DND-41 (cell line): ENCODE measurements around the gene TAGLN2.

Source experiments
- ATAC-seq: fragments of 200-7000 bp; cut with Tn5 transposase; 3 replicates; pipeline ENCODE4 v1.9.1; 2021; ENCODE audit warnings: low read depth; ENCODE audit not compliant: insufficient read depth
- DNase-seq: peaks from one replicate; pipeline ENCODE4 v3.0.0-alpha.2; 2020
- H2AFZ ChIP-seq: 2 replicates; pipeline ENCODE4 v1.6.0; 2012; ENCODE audit warnings: low read depth, low read length
- H3K27ac ChIP-seq: 2 replicates; pipeline ENCODE4 v1.5.1; 2012; ENCODE audit warnings: low read length, inconsistent platforms
- H3K27me3 ChIP-seq: fragments of 200-600 bp; sonication (generic); 2 replicates; pipeline ENCODE4 v1.6.0; 2012; ENCODE audit warnings: low read length, mild to moderate bottlenecking, inconsistent platforms; ENCODE audit not compliant: insufficient read depth, poor library complexity
- H3K36me3 ChIP-seq: 2 replicates; pipeline ENCODE4 v1.5.1; 2012; ENCODE audit warnings: low read length, inconsistent platforms; ENCODE audit not compliant: insufficient read depth
- H3K4me1 ChIP-seq: 2 replicates; pipeline ENCODE4 v1.5.1; 2012; ENCODE audit warnings: mild to moderate bottlenecking, low read length; ENCODE audit not compliant: insufficient read depth
- H3K4me2 ChIP-seq: 2 replicates; pipeline ENCODE4 v1.6.0; 2012; ENCODE audit warnings: mild to moderate bottlenecking, moderate library complexity, low read length, inconsistent platforms; ENCODE audit not compliant: insufficient read depth
- H3K4me3 ChIP-seq, 2 experiments: fragments of 200-600 bp in 1 of 2; shearing (Covaris generic) in 1 of 2; 2 replicates each; pipeline ENCODE4 v1.5.1; 2012 to 2016; ENCODE audit warnings: inconsistent platforms in 2 of 2, low read length in 2 of 2, mild to moderate bottlenecking in 2 of 2, low read depth in 1 of 2, moderate library complexity in 1 of 2
- H3K79me2 ChIP-seq: 2 replicates; pipeline ENCODE4 v1.6.0; 2012; ENCODE audit warnings: low read length, inconsistent platforms; ENCODE audit not compliant: insufficient read depth
- H3K9ac ChIP-seq: 2 replicates; pipeline ENCODE4 v1.6.0; 2012; ENCODE audit warnings: low read depth, mild to moderate bottlenecking, inconsistent platforms, low read length, moderate library complexity
- H3K9me3 ChIP-seq: 2 replicates; pipeline ENCODE4 v1.5.1; 2012; ENCODE audit warnings: low read length, moderate library complexity, mild to moderate bottlenecking, inconsistent platforms; ENCODE audit not compliant: insufficient read depth, severe bottlenecking
- H4K20me1 ChIP-seq: 2 replicates; pipeline ENCODE4 v1.6.0; 2012; ENCODE audit warnings: low read length; ENCODE audit not compliant: insufficient read depth
- EZH2 ChIP-seq: IDR thresholded peaks from 3 replicates; pipeline ENCODE4 v1.6.1; 2012; ENCODE audit warnings: borderline replicate concordance, low read depth, mild to moderate bottlenecking, moderate library complexity, low read length, inconsistent platforms; ENCODE audit not compliant: severe bottlenecking
- TF ChIP-seq, protein P1 (sequence below): IDR thresholded peaks from 2 replicates; pipeline ENCODE4 v1.5.1; 2012; ENCODE audit warnings: borderline replicate concordance, low read length, moderate library complexity, mild to moderate bottlenecking; ENCODE audit not compliant: poor library complexity, severe bottlenecking; ENCODE audit errors: extremely low read depth

The TAGLN2 gene

DNA sequence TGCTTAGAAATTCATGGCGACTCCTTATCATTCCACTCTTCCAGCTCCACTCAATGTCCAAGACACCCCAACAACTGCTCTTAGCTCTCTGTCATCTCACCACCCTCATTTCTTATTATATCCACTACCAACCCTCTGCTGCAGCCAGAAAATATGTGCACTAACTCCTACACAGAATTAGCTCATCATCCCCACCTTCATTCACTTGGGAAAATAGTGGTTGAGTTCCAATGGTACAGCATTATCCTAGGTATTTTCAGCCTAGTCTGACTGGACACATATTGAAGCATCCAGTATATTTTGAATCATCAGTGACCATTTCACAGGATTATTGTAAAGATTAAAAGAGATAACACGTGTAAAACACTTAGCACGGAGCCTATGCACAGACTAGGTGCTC, 46.2 kb downstream of the TAGLN2 start:
- H2AFZ ChIP-seq, result no peak overlapping the region
- no peaks in the 10 kb centered on the region for H3K36me3 ChIP-seq
- DNase-seq (no peak), ATAC-seq (no peak)
- TF ChIP-seq, protein P1, sequence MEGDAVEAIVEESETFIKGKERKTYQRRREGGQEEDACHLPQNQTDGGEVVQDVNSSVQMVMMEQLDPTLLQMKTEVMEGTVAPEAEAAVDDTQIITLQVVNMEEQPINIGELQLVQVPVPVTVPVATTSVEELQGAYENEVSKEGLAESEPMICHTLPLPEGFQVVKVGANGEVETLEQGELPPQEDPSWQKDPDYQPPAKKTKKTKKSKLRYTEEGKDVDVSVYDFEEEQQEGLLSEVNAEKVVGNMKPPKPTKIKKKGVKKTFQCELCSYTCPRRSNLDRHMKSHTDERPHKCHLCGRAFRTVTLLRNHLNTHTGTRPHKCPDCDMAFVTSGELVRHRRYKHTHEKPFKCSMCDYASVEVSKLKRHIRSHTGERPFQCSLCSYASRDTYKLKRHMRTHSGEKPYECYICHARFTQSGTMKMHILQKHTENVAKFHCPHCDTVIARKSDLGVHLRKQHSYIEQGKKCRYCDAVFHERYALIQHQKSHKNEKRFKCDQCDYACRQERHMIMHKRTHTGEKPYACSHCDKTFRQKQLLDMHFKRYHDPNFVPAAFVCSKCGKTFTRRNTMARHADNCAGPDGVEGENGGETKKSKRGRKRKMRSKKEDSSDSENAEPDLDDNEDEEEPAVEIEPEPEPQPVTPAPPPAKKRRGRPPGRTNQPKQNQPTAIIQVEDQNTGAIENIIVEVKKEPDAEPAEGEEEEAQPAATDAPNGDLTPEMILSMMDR, result no peak
- TF ChIP-seq EZH2, result no peak
- no peak overlapping the region for H3K9ac ChIP-seq
- no peak overlapping the region for H3K4me2 ChIP-seq
- H3K4me1 ChIP-seq, result no peaks in the 10 kb centered on the region
- no peaks in the 10 kb centered on the region for H4K20me1 ChIP-seq
- H3K79me2 ChIP-seq, result no peaks in the 10 kb centered on the region
- no peak overlapping the region for H3K4me3 ChIP-seq
- peaks cover 11% of the 10 kb centered on the region for H3K27me3 ChIP-seq
- H3K27ac ChIP-seq, result no peak overlapping the region
- no peaks in the 10 kb centered on the region for H3K9me3 ChIP-seq

DNA sequence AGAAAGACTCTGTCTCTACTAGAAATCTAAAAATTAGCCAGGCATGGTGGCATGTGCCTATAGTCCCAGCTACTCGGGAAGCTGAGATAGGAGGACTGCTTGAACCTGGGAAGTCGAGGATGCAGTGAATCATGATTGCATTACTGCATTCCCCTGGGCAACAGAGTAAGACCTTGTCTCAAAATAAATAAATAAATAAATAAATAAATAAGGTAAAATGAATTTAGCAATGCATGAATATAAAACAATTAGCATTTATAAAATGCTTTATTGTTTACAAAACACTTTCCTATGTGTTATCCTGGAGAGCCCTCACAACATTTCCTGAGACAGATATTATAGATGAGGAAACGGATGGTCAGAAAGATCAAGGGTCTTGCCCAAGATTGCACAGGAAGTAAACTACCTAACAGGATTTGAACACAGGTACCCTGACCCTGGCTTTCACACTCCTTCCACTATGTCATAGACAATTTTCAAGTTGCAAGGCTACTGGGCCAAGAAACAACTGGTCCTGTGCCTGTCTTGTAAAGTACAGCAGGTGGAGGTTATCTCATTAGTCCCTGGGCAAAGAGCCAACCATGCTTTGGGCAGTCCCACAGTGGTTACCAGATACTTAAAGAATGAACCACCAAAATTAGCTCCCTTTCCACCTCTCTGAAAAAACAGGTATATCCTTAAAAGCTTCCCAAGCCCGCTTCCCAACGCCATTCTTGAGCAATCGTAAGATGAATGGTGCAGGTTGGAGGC, 47.4 kb downstream of the TAGLN2 start:
- TF ChIP-seq EZH2, result no peak
- TF ChIP-seq, protein P1, result no peak
- Histone ChIP-seq H2AFZ (no peak overlapping the region), H3K4me1 (no peaks in the 10 kb centered on the region), H3K4me3 (no peak overlapping the region), H3K4me2 (no peak overlapping the region), H4K20me1 (no peaks in the 10 kb centered on the region), H3K9me3 (no peaks in the 10 kb centered on the region), H3K27ac (no peak overlapping the region), H3K9ac (no peak overlapping the region), H3K27me3 (peaks cover 8% of the 10 kb centered on the region), H3K79me2 (no peaks in the 10 kb centered on the region), H3K36me3 (no peaks in the 10 kb centered on the region)
- no peak for ATAC-seq
- DNase-seq, result no peak

GRCh38 chr1:159873530-159874143, 51.7 kb downstream of the TAGLN2 start:
- Histone ChIP-seq H3K9me3 (no peaks in the 10 kb centered on the region), H3K9ac (no peak overlapping the region), H3K79me2 (no peaks in the 10 kb centered on the region), H3K27ac (no peak overlapping the region), H3K4me2 (no peak overlapping the region), H4K20me1 (no peaks in the 10 kb centered on the region), H3K27me3 (peaks cover 10% of the 10 kb centered on the region), H3K36me3 (no peaks in the 10 kb centered on the region), H3K4me1 (no peaks in the 10 kb centered on the region), H3K4me3 (no peak overlapping the region), H2AFZ (no peak overlapping the region)
- ATAC-seq, result no peak
- DNase-seq, result no peak
- TF ChIP-seq EZH2, result no peak
- TF ChIP-seq, protein P1, result no peak
